Activated CD4-positive, CD25-positive, alpha-beta regulatory T cell treated with anti-CD3 and anti-CD28 coated beads, Interleukin-2, amount 50 U/mL, for 24 hours (primary cell): ENCODE data around the gene ADRA2C.

ENCODE experiments used
- ATAC-seq, 2 donors: fragments of 150-1000 bp; cut with Tn5 transposase; one replicate each; pipeline ENCODE4 v1.10.0; 2021; ENCODE audit warnings: mild to moderate bottlenecking in 1 of 2, moderate library complexity in 1 of 2

The ADRA2C gene

GRCh38 chr4:3800351-3800750, 34.2 kb downstream of the ADRA2C start:
- ATAC-seq, result no peak

DNA sequence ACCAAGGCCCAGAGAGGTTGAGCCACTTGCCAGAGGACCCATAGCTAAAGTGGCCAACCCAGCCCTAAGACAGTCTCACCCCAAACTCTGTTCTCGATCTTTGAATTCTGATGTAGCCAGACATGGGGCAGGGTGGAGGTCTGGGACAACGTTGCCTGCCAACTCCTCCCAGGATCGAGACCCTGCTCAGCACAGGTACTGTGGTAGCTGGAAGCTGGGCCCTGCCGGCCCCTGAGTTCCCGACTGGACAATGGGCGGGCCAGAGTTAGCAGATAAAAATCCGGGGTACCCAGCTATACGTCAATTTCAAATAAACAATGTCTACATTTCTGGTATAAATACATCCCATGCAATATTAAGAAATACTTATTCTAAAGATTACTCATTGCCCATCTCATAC, 35.3 kb downstream of the ADRA2C start:
- ATAC-seq, result no peak

- ATAC-seq, result no peak
These were observed 35.9 kb downstream of the ADRA2C start for GRCh38 chr4:3801931-3802550.

DNA sequence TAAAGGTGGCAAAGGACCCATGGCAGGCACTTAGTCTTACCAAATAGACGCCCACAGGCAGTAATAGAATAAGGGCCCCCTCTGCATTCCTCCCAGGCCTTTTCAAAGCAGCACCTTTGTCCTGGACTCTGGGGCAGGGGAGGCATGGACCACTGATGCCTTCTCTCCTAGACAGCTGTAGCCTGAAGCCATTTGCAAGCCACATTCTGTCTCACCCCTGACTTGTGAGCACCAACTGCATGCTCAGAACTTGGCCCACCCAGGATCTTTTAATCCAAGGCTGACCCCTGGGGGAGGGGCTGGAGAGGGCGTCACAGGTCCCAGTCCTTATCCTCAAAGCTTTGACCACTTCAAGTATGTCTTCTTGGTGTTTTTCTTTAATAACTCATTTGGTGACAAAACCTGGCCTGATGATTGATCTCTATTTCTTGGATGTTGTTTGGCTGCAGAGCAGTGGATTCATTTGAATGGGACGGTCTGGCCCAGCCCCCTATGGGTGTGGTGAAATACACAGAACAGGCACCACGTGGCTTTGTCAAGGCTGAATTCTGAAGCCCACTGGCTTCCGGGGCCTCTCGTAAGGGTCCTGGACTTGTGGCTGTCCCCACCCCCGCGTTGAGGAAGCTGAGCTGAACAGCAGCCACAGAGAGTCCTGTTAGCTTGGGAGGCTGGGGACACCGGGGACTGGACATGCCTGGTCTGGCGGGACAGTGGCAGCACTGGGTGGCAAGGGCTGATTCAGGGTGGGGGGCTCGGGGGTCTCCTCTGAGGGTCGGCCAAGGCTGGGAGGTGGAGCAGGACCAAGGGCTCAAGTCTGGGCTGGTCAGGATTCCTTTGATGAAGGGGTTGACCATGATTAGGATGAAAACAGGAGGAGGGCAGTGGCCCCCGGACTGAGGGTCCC, 36.6 kb downstream of the ADRA2C start:
- ATAC-seq, result no peak

DNA sequence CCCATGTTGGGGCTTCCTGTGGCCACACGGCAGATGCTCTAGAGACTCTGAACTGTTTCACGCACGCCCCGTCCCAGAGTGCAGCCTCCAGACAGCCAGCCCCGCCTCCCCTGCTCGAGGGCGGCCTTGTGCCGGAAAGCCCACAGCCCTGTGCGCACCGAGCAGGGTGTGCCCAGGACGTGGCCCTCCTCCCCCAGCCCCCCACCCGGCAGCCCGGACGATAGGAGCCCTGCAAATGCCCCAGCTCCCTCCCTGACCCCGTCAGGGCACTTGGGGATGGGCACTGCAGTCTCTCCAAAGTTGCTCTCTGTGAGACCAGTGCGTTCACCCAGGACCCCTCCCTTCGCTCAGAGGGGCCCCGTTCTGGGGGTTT, 37.3 kb downstream of the ADRA2C start:
- no peak for ATAC-seq

- ATAC-seq, result no peak
These were observed 37.8 kb downstream of the ADRA2C start for GRCh38 chr4:3803946-3804345.

GRCh38 chr4:3805026-3805425, 38.8 kb downstream of the ADRA2C start:
- ATAC-seq, result no peak

GRCh38 chr4:3805731-3806130, 39.5 kb downstream of the ADRA2C start:
- ATAC-seq, result no peak

DNA sequence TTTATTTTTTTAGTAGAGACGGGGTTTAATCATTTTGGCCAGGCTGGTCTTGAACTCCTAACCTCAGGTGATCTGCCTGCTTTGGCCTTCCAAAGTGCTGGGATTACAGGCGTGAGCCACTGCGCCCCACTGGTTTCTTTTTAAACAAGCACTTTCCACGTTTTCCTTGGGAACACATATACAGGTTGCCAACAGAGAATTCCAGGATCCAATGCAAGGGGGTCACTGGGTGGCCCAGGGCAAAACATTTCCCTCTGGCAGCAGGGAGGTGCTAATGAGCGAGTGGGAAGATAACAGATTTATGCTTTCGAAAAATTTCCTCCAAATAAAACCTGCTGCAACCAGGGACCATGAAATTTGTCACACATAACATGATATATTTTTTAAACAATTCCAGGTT, 41.1 kb downstream of the ADRA2C start:
- no peak for ATAC-seq

- no peak for ATAC-seq
These were observed 41.8 kb downstream of the ADRA2C start for GRCh38 chr4:3807822-3808496.

DNA sequence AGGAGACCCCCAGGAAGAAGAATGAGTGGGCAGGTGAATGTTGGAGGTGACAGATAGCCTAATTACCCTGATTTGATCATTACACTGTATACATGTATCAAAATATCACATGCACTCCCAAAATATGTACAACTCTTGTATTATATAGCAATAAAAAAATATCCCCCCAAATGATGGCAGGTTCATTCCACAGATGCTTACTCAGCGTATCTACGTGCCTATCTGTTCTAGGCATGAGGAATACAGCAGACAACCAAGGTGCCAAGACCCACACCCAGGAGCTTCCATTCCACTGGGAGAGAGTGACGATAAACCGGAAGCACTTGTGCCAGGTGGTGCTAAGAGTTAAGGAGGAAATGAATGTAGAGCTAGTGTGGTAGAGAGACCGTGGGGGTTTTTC, 42.4 kb downstream of the ADRA2C start:
- no peak for ATAC-seq

DNA sequence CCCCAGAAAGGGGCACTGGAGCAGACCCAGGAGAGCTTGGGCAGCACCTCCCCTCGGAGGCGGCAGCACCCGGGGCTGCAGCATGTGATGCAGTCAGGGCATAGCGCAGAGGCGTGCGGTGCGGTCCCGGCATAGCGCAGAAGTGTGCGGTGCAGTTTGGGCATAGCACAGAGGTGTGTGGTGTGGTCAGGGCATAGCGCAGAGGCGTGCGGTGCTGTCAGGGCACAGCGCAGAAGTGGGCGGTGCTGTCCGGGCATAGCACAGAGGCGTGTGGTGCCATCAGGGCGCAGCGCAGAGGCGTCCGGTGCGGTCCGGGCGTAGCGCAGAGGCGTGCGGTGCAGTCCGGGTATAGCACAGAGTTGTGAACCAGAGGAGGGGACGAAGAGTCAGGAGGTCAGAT, 42.8 kb downstream of the ADRA2C start:
- no peak for ATAC-seq

- ATAC-seq, result no peak
These were observed 43.4 kb downstream of the ADRA2C start for GRCh38 chr4:3809451-3810110.

DNA sequence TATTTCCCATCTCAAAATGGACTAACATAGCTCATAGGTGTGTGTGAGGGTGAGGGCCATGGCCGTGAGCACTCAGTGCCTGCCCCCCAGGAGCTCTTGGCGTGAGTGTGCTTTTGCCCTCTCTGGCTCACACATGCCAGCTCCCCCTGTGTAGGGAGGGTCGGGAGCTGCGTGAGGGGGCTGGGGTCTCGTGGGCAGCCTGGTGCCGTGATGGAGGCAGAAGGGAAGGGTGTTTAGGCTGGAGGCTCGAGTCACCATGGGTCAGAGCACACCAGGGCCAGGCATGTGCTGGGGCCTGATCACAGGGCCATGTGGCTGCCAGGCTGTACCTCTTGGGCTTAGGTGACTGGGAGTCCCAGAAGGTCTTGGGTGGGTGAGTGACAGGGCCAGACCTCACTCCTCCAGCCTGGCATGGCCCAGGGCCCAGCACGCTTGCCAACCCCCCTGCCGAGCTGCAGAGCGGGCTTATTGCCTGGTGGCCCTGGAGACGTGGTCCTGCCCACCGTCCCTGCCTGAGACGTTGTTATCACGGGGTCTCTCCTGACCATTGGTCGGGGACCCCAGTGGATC, 44.0 kb downstream of the ADRA2C start:
- no peak for ATAC-seq

DNA sequence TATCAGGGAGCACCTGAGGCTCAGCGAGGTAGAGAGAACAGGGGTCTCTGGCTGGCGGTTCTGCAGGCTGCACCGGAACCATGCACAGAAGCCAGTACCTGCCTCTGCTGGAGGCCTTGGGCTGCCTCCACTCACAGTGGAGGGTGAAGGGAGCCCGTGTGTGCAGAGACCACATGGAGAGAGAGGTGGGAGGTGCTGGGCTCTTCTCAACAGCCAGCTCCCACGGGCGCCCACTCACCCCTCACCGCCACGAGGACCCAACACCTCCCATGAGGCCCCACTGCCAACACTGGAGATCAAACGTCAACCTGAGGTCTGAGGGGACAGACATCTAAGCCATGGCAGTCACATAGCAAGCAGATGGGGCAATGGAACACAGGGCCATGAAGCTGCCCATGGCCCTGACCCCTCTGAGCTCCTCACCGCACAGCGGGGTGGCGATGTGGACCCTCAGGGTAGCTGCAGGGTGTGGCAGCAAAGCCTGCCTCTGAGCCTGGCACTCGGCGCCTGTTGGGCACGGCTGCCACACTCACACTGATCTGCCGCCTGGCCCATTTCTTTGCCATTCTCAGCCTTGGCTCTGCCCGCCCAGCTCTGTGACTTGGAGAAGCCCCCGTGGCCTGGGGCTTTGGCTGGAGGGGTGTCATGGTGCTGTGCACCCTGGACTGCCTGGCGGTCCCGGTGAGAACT, 44.8 kb downstream of the ADRA2C start:
- no peak for ATAC-seq

GRCh38 chr4:3811621-3812020, 45.4 kb downstream of the ADRA2C start:
- ATAC-seq, result no peak

GRCh38 chr4:3812211-3812934, 46.2 kb downstream of the ADRA2C start:
- ATAC-seq, result no peak

GRCh38 chr4:3813151-3814052, 47.2 kb downstream of the ADRA2C start:
- no peak for ATAC-seq

DNA sequence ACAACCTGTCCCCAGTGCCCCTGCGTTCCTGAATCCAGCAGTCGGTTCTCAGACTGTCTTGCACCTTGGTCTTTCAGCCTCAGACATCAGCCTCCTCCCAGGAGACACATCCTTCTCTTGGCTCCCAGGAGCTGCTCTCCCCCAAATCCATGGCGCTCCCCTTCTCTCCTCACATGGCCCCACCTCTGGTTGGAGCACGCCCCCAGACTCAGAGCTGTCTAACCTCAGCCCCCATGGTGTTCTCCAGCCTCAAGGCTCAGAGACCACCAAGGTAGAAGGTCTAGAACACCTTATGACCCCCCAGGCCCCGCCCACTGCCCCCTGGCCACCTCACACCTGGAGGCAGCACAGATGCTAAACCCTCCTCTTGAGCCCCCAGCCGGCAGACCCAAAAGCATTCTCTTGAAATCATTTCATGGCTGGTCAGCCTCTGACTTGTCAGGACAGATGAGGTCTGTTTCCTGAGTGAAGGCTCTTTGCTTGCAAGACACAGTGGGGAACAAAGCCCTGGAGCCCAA, 47.9 kb downstream of the ADRA2C start:
- ATAC-seq, result no peak

DNA sequence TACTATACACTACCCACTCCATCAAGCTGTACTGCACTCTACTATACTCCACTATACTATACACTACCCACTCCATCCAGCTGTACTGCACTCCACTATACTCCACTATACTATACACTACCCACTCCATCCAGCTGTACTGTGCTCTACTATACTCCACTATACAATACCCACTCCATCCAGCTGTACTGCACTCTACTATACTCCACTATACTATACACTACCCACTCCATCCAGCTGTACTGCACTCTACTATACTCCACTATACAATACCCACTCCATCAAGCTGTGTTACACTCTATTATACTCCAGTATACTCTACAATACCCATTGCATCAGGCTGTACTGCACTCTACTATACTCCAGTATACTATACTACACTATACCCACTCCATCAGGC, 48.7 kb downstream of the ADRA2C start:
- peak in 1 of 2 donors; percentile 20 for ATAC-seq
